AG04449 (cell line): ENCODE results near the gene STIL.

Source experiments
- CTCF ChIA-PET: fragments of 350-600 bp; formaldehyde crosslinking; extraction: SDS; loops from one replicate; lab custom pipeline; 2021; ENCODE audit warnings: antibody characterized with exemption; lab: Yijun Ruan, JAX
- POLR2A ChIA-PET: fragments of 400-600, 350-600 bp; formaldehyde crosslinking; extraction: SDS; loops from one replicate; lab custom pipeline; 2020; ENCODE audit warnings: antibody characterized with exemption, inconsistent platforms; lab: Yijun Ruan, JAX
- DNase-seq: peaks from one replicate; pipeline ENCODE4 v3.0.0-alpha.2; 2010; ENCODE audit warnings: low read depth, low spot score
- H3K4me3 ChIP-seq: 2 replicates; pipeline ENCODE4 v1.5.1; 2011; ENCODE audit warnings: low read depth, mild to moderate bottlenecking, control low read depth, low read length
- TF ChIP-seq, protein P1 (sequence below): IDR thresholded peaks from one replicate; pipeline ENCODE4 v1.5.1; 2011; ENCODE audit warnings: mild to moderate bottlenecking, moderate library complexity, low read length, control low read depth, inconsistent platforms; ENCODE audit not compliant: insufficient read depth; ENCODE audit errors: missing control alignments

Gene STIL

DNA sequence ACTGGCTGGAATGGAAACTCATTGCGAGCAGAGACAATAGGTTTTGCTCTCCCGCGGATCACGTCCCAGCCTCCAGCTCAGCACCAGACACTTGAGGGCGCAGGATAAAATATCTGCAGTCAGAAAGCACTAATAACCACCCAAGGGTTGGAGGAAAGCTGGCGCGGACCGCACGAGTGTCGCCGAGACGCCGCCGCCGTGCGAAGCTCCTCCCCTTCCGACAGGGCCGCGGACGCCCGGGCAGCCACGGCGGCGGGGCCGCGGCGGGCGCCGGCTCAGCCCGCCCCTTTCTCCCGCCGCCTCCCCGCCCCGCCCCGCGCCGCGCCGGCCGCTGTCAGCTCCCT lies 19.6 kb upstream of the STIL start, which contains the start of gene CMPK1:
TSS of gene CMPK1 (plus strand) at position 213 of the 344 bp plus-strand sequence. CDS start 156 bp downstream, outside the sequence.
- DNase-seq, result no peak
- CTCF ChIA-PET, result interaction anchor here (0.8 to 3.2 kb wide), 11 partner anchors 10 to 1781 kb away, joined by 3 to 20 read pairs (median 3); partner anchors contain the start of gene STIL
- TF ChIP-seq, protein P1, sequence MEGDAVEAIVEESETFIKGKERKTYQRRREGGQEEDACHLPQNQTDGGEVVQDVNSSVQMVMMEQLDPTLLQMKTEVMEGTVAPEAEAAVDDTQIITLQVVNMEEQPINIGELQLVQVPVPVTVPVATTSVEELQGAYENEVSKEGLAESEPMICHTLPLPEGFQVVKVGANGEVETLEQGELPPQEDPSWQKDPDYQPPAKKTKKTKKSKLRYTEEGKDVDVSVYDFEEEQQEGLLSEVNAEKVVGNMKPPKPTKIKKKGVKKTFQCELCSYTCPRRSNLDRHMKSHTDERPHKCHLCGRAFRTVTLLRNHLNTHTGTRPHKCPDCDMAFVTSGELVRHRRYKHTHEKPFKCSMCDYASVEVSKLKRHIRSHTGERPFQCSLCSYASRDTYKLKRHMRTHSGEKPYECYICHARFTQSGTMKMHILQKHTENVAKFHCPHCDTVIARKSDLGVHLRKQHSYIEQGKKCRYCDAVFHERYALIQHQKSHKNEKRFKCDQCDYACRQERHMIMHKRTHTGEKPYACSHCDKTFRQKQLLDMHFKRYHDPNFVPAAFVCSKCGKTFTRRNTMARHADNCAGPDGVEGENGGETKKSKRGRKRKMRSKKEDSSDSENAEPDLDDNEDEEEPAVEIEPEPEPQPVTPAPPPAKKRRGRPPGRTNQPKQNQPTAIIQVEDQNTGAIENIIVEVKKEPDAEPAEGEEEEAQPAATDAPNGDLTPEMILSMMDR, result peak; percentile 26
- H3K4me3 ChIP-seq, result peak within 1 kb of the TSS; percentile 92
- POLR2A ChIA-PET, result interaction anchor here (0.8 to 2.6 kb wide), 6 partner anchors 10 to 155 kb away, joined by 3 to 17 read pairs (median 9); partner anchors contain the start of genes FOXD2 and STIL

DNA sequence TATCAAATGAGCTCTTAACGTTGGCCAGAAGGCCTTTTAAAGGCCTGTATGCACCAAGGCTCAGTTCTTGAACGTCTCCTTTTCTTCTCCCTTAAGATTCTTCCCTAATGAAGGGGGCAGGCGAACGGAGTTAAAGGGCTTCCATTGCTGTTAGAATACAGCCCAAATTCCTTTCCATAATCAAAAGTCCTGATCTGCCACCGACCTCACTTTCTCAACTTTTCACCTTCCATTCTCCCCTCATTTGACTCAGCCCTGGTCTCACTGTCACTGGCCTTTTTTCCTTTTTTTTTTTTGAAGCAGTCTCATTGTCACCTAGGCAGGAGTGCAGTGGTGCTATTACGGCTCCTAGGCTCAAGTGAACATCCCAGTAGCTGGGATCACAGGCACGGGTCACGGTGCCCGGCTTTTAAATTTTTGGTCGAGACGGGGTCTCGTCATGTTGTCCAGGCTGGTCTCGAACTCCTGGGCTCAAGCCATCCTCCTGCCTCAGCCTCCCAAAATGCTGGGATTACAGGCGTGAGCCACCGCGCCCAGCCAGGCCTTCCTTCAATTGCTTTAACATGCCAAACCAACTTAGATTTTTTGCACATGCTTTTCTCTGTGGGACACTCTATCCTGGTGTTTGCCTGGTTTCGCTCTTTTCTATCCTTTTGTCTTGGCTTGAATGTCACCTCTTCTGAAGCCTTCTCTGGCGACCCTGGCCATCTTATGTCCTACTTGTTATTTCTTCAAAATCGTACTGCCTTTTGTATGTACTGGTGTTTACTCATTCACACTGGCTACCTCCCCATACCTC lies 19.0 kb upstream of the STIL start:
- ChIA-PET POLR2A (interaction anchor here (0.8 to 2.6 kb wide), 6 partner anchors 9 to 154 kb away, joined by 3 to 17 read pairs (median 9); partner anchors contain the start of genes FOXD2 and STIL), CTCF (interaction anchor here (0.6 to 3.2 kb wide), 13 partner anchors 9 to 1780 kb away, joined by 3 to 20 read pairs (median 3); partner anchors contain the start of gene STIL)
- H3K4me3 ChIP-seq, result peak overlapping the region; percentile 92
- TF ChIP-seq, protein P1, result no peak
- DNase-seq, result no peak

DNA sequence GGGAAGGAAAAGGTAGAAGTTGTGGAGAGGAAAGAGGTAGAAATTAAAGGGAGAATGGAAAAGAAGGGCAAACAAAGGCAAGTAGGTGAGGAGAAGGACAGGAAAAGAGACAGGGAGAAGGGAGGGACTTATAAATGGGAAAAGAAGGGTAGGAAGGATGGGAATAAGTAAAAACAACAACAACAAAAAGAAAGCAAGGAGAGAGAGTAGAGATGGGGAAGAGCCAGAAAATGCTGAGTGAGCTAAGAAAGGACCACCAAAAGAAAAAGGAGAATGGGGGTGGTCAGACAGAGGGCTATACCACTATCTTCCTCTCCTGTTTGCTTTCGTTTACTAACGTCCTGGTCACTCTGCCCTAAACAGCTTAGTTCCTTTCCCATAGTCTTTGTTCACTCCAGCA lies 17.9 kb upstream of the STIL start:
- CTCF ChIA-PET, result interaction anchor here (1.4 to 3.2 kb wide), 3 partner anchors 8 to 68 kb away, joined by 4 to 20 read pairs (median 5); no protein-coding TSS in a partner anchor
- H3K4me3 ChIP-seq, result no peak overlapping the region
- POLR2A ChIA-PET, result no interaction called here
- no peak for DNase-seq
- TF ChIP-seq, protein P1, result no peak

DNA sequence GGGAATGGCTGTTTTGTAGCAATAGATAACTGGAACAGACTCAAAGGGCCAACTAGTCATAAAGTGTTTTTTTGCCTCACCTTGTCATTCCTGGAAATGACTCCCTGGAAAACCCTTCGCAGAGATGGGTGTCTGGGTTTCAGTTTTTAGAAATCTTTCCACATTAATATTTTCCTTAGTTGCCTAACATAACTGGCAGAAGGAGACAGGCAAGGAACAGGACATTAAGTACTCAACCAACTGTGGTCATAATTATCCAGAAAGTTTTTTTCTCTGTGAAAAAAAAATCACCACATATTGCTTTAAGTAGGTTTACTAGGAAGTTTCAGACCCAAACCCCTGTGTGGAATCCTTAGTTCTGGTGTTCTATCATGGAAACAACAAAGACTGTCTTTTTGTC lies 16.3 kb upstream of the STIL start:
- POLR2A ChIA-PET, result interaction anchor here (1.0 kb wide), 1 partner anchor 13 kb away, joined by 4 read pairs; no protein-coding TSS in a partner anchor
- CTCF ChIA-PET, result interaction anchor here (0.8 kb wide), 1 partner anchor 12 kb away, joined by 3 read pairs; no protein-coding TSS in a partner anchor

DNA sequence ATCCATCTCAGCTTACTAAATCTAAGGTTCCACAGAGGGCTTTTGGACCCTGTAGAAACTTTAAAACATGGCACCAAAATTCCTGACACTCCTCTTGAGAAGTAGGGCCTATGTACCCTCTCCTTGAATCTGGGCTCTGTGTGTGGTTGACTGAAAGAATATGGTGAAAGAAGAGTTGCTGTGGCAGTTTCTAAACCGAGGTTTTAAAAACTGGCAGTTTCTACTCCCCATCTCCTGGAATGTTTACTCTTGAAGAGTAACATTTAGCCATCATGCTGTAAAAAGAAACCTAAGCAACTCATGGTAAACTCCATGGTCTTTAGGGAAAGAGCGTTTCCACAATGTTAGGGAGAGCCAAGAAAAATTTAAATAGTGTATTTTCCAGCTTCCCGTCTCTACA lies 15.0 kb upstream of the STIL start:
- ChIA-PET CTCF (no interaction called here), POLR2A (no interaction called here)
- DNase-seq, result no peak
- no peak overlapping the region for H3K4me3 ChIP-seq
- TF ChIP-seq, protein P1, result no peak

More for the DNA sequence above, 16.3 kb upstream of the STIL start:
- DNase-seq, result no peak
- TF ChIP-seq, protein P1, result no peak
- H3K4me3 ChIP-seq, result no peak overlapping the region

DNA sequence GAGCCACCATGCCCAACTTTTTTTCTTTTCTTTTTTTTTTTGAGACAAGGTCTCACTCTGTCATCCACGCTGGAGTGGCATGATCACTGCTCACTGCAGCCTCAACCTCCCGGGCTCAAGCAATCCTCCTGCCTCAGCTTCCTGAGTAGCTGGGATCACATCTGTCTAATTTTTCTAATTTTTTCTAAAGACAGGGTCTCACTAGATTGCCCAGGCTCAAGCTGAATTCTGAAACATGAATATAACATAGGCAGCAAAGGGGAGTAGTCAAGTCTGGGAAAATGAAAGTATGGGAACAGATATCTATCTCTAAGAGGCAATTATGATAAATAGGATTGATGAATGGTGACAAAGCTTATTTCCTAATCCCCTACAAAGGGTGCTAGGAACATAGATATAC lies 12.3 kb upstream of the STIL start:
- H3K4me3 ChIP-seq, result no peak overlapping the region
- ChIA-PET POLR2A (no interaction called here), CTCF (no interaction called here)
- TF ChIP-seq, protein P1, result no peak
- no peak for DNase-seq
